GM18951 (cell line): Measurements from ENCODE around the gene ARID3B.

Source experiments
- POLR2A ChIP-seq: IDR thresholded peaks from 4 replicates; pipeline ENCODE4 v1.6.1; 2011; ENCODE audit warnings: mild to moderate bottlenecking; ENCODE audit not compliant: insufficient read length, insufficient read depth; ENCODE audit errors: extremely low read depth
- in situ Hi-C: fragments of 300-500 bp; cut with MboI; formaldehyde crosslinking; loops from one replicate; pipeline ENCODE4 v1.12.0; 2022; ENCODE audit warnings: low sequenced_read_pairs, mixed read lengths, inconsistent platforms; ENCODE audit not compliant: unreplicated experiment

ARID3B gene

GRCh38 chr15:74642734-74643664 lies 102.0 kb downstream of the ARID3B start:
- in situ Hi-C loops: loop anchor here (5.0 to 25.0 kb wide), 2 partner anchors 104 to 294 kb away; partner anchors contain the start of genes COX5A and CYP1A2

GRCh38 chr15:74643665-74644204 lies 102.7 kb downstream of the ARID3B start:
- in situ Hi-C loops: loop anchor here (5.0 to 25.0 kb wide), 2 partner anchors 104 to 294 kb away; partner anchors contain the start of genes COX5A and CYP1A2

More at GRCh38 chr15:74642734-74643664, 102.0 kb downstream of the ARID3B start:
- TF ChIP-seq POLR2A: no peak

GRCh38 chr15:74646480-74646879 lies 105.5 kb downstream of the ARID3B start:
- TF ChIP-seq POLR2A: no peak
- in situ Hi-C loops: loop anchor here (25.0 kb wide), 1 partner anchor 291 kb away; the partner anchor contains the start of gene COX5A

More at GRCh38 chr15:74643665-74644204, 102.7 kb downstream of the ARID3B start:
- TF ChIP-seq POLR2A: no peak
